ENCODE results near the gene AKNA.
"Not testable (repeated sequence)": the region's sequence is repeated elsewhere in the genome, so short reads cannot be mapped to it uniquely, and the experiment has no call there.

AKNA gene

DNA sequence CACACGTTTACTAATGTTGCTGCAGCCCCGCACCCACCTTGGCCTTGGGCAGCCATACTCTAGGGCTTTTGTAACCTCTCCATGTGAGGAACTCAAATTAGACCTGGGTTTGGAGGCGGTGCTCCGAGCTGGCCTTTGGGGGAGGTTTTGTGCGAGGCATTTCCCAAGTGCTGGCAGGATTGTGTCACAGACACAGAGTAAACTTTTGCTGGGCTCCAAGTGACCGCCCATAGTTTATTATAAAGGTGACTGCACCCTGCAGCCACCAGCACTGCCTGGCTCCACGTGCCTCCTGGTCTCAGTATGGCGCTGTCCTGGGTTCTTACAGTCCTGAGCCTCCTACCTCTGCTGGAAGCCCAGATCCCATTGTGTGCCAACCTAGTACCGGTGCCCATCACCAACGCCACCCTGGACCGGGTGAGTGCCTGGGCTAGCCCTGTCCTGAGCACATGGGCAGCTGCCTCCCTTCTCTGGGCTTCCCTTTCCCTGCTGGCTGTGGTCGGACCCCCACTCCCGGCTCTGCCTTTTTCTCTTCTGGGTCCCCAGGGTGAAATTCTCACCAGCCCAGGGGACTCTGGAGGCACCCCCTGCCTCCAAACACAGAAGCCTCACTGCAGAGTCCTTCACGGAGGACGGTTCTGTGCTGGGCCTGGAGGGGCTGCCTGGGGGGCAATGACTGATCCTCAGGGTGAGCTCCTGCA lies 64.8 kb downstream of the AKNA start, which contains the start of gene ORM1:
TSS of gene ORM1 (plus strand) at position 268 of the 701 bp plus-strand sequence. CDS start at position 304, 36 bp downstream.
- not testable (repeated sequence) for H3K4me3 ChIP-seq (ENCODE audit: insufficient read depth, low read depth, low read length); H3K27me3 ChIP-seq (ENCODE audit: control insufficient read depth, insufficient read depth, low read length, poor library complexity, severe bottlenecking); H3K27ac ChIP-seq (ENCODE audit: insufficient read depth, low read depth, low read length, poor library complexity, severe bottlenecking); H3K9me3 ChIP-seq (ENCODE audit: control insufficient read depth, low read length); H3K4me1 ChIP-seq (ENCODE audit: control insufficient read depth, insufficient read depth, low read length); H3K36me3 ChIP-seq (ENCODE audit: control insufficient read depth, insufficient read depth, low read length)
- 61 to 69% methylated on average over 3 to 4 of the region's 15 CpGs for WGBS, 2 experiments

DNA sequence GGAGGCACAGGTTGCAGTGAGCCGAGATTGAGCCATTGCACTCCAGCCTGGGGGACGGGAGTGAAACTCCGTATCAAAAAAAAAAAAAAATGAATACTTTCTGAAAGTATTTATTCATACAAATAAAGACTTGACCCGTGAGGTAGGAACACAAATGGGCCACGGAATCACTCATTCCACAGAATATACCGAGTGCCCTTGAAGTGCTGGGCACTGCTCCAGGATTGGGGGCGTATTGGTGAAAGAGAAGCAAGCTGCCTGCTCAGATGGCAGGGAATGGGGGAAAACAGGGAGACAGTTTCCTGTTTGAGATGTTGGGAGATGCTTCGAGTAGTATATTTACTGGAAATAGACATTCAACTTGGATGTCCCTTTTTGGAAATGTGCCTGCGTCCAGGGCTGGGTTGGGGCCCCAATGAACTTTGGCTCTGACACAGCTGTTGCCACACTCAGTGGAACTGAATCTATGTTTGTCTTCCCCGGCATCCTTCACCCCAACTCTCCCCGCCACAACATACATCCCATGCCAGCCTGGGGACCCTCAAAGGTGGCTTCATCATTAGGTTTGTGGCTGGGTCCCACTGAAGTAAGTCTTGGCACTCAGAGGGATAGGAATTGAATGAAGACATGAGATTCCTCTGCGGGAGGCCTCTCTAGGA lies 65.5 kb downstream of the AKNA start:
- not testable (repeated sequence) for H3K4me1 ChIP-seq (ENCODE audit: control insufficient read depth, insufficient read depth, low read length); H3K27me3 ChIP-seq (ENCODE audit: control insufficient read depth, insufficient read depth, low read length, poor library complexity, severe bottlenecking); H3K4me3 ChIP-seq (ENCODE audit: insufficient read depth, low read depth, low read length); H3K9me3 ChIP-seq (ENCODE audit: control insufficient read depth, low read length); H3K27ac ChIP-seq (ENCODE audit: insufficient read depth, low read depth, low read length, poor library complexity, severe bottlenecking); H3K36me3 ChIP-seq (ENCODE audit: control insufficient read depth, insufficient read depth, low read length)
- WGBS, 2 experiments: 92 to 95% methylated on average over 9 to 11 of the region's 12 CpGs

DNA sequence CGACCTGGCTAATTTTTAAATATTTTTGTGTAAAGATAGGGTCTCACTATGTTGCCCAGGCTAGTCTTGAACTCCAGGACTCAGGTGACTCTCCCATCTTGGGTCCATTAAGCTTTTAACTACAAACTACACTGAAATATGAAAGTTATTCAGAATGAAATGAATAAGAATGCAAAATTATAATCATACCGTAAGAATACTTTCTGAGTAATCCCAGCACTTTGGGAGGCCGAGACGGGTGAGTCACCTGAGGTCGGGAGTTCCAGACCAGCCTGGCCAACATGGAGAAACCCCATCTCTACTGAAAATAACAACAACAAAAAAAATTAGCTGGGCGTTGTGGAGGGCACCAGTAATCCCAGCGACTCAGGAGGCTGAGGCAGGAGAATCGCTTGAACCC lies 66.0 kb downstream of the AKNA start:
- Histone ChIP-seq H3K4me3 (ENCODE audit: insufficient read depth, low read depth, low read length) (no peak overlapping the region), H3K4me1 (ENCODE audit: control insufficient read depth, insufficient read depth, low read length) (no peaks in the 10 kb centered on the region), H3K36me3 (ENCODE audit: control insufficient read depth, insufficient read depth, low read length) (no peaks in the 10 kb centered on the region), H3K27ac (ENCODE audit: insufficient read depth, low read depth, low read length, poor library complexity, severe bottlenecking) (no peak overlapping the region), H3K9me3 (ENCODE audit: control insufficient read depth, low read length) (no peaks in the 10 kb centered on the region), H3K27me3 (ENCODE audit: control insufficient read depth, insufficient read depth, low read length, poor library complexity, severe bottlenecking) (no peaks in the 10 kb centered on the region)
- 91% methylated on average over 8 of the region's 8 CpGs for WGBS, 2 experiments

DNA sequence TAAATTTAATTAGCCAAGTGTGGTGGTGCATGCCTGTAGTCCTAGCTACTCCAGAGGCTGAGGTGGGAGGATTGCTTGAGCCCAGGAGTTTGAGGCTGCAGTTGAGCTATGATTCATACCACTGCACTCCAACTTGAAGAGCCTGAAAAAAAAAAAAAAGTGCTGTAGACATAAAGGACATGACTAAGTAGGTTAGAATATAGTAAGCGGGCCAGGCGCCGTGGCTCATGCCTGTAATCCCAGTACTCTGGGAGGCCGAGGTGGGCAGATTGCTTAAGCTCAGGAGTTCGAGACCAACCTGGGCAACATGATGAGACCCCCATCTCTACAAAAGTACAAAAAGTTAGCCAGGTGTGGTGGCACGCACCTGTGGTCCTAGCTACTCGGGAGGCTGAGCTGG lies 67.1 kb downstream of the AKNA start:
- WGBS, 2 experiments: 96 to 97% methylated on average over 5 to 7 of the region's 7 CpGs
- not testable (repeated sequence) for H3K4me3 ChIP-seq (ENCODE audit: insufficient read depth, low read depth, low read length); H3K4me1 ChIP-seq (ENCODE audit: control insufficient read depth, insufficient read depth, low read length); H3K36me3 ChIP-seq (ENCODE audit: control insufficient read depth, insufficient read depth, low read length); H3K27ac ChIP-seq (ENCODE audit: insufficient read depth, low read depth, low read length, poor library complexity, severe bottlenecking); H3K9me3 ChIP-seq (ENCODE audit: control insufficient read depth, low read length); H3K27me3 ChIP-seq (ENCODE audit: control insufficient read depth, insufficient read depth, low read length, poor library complexity, severe bottlenecking)

DNA sequence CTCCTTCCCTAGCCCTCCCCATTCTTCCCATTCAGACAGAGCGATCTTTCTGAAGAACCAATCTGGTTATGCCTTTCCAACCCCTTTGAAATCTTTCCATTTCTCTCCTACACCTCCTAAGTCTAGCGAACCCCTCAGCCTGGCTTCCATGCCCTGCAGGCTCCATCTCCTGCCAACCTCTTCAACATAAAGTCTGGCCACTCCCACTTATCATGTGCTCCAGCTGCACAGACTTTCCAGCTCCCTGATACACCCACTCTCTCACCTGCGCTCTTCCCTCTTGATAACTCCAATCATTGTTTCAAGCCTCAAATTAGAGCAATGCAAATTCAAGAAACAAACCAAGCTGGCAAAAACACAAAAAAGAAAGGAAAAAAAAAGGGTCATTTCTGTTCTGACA lies 68.6 kb downstream of the AKNA start:
- 90 to 94% methylated on average over 3 of the region's 3 CpGs for WGBS, 2 experiments

DNA sequence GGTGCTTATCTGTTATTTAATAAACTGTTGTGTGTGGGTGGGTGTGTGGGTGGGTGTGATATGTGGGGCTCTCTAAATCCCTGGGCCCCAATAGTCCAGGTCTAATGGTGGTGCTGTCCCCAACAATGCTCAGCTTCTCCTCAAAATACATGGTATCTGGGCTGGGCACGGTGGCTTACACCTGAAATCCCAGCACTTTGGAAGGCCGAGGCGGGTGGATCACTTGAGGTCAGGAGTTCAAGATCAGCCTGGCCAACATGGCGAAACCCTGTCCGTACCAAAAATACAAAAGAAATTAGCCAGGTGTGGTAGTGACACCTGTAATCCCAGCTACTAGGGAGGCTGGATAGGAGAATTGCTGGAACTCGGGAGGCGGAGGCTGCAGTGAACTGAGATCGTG lies 69.4 kb downstream of the AKNA start:
- H3K27ac ChIP-seq (ENCODE audit: insufficient read depth, low read depth, low read length, poor library complexity, severe bottlenecking): no peak overlapping the region

More for the DNA sequence above, 68.6 kb downstream of the AKNA start:
- Histone ChIP-seq H3K27ac (ENCODE audit: insufficient read depth, low read depth, low read length, poor library complexity, severe bottlenecking) (no peak overlapping the region), H3K4me1 (ENCODE audit: control insufficient read depth, insufficient read depth, low read length) (no peaks in the 10 kb centered on the region), H3K4me3 (ENCODE audit: insufficient read depth, low read depth, low read length) (no peak overlapping the region), H3K36me3 (ENCODE audit: control insufficient read depth, insufficient read depth, low read length) (no peaks in the 10 kb centered on the region), H3K27me3 (ENCODE audit: control insufficient read depth, insufficient read depth, low read length, poor library complexity, severe bottlenecking) (no peaks in the 10 kb centered on the region), H3K9me3 (ENCODE audit: control insufficient read depth, low read length) (no peaks in the 10 kb centered on the region)

DNA sequence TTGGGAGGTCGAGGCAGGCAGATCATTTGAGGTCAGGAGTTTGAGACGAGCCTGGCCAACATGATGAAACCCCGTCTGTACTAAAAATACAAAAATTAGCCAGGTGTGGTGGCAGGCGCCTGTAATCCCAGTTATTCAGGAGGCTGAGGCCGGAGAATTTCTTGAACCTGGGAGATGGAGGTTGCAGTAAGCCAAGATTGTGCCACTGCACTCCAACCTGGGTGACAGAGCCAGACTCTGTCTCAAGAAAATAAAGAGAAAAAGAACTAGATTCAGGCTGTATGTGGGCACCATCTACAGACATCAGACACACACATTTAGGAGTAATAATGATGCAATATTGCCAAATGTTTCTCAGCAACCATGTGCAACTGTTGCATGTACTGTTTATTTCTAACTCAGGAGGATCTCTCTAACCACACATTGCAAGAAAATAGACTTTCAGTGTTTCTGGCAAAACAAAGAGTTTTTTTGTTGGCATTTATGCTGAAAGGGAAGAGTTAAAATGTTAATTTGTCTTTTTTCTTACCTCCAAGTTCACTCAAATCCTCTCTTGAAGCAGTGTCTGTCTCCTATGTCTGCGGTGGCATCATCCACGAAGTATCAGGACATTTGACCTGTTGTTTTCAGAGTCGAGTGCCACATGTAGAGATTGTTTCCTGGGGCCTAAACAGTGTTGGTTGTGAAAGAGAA lies 70.0 kb downstream of the AKNA start:
- H3K36me3 ChIP-seq (ENCODE audit: control insufficient read depth, insufficient read depth, low read length): no peaks in the 10 kb centered on the region
- no peaks in the 10 kb centered on the region for H3K9me3 ChIP-seq (ENCODE audit: control insufficient read depth, low read length)
- no peak overlapping the region for H3K4me3 ChIP-seq (ENCODE audit: insufficient read depth, low read depth, low read length)
- no peak overlapping the region for H3K27ac ChIP-seq (ENCODE audit: insufficient read depth, low read depth, low read length, poor library complexity, severe bottlenecking)
- H3K4me1 ChIP-seq (ENCODE audit: control insufficient read depth, insufficient read depth, low read length): no peaks in the 10 kb centered on the region
- H3K27me3 ChIP-seq (ENCODE audit: control insufficient read depth, insufficient read depth, low read length, poor library complexity, severe bottlenecking): no peaks in the 10 kb centered on the region
- WGBS, 2 experiments: 91% methylated on average over 8 of the region's 8 CpGs

More for the DNA sequence above, 69.4 kb downstream of the AKNA start:
- Histone ChIP-seq H3K4me1 (ENCODE audit: control insufficient read depth, insufficient read depth, low read length) (no peaks in the 10 kb centered on the region), H3K27me3 (ENCODE audit: control insufficient read depth, insufficient read depth, low read length, poor library complexity, severe bottlenecking) (no peaks in the 10 kb centered on the region), H3K9me3 (ENCODE audit: control insufficient read depth, low read length) (no peaks in the 10 kb centered on the region), H3K36me3 (ENCODE audit: control insufficient read depth, insufficient read depth, low read length) (no peaks in the 10 kb centered on the region), H3K4me3 (ENCODE audit: insufficient read depth, low read depth, low read length) (no peak overlapping the region)
- 88 to 93% methylated on average over 8 of the region's 8 CpGs for WGBS, 2 experiments

DNA sequence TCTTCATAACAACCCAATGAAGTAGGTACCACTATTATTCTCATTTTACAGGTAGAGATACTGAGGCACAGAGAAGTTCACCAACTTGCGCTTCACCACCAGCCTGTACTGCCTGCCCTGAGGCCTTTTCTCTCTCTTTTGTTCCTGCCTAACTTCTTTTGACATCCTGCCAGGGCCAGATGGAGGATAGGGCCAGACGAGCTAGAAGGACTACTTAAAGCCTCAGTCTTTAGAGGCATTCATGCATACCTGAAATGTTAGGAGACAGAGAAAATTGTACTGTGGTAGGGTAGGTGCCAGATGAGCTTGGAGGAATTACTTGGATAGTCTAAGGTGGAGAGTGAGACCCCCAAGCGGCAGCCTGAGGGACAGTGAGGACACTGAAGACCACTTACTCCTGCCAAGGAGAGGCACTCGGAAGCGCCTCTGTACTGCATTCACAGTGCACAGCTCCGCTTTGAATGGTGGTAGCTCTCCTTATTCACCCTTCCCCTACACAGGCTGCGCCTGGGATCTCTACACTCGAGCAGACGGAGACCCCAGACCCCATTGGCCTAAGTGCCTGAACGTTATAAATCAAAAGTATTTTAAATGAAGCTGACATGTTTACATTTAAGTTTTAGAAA lies 71.1 kb downstream of the AKNA start:
- Histone ChIP-seq H3K36me3 (ENCODE audit: control insufficient read depth, insufficient read depth, low read length) (no peaks in the 10 kb centered on the region), H3K27me3 (ENCODE audit: control insufficient read depth, insufficient read depth, low read length, poor library complexity, severe bottlenecking) (no peaks in the 10 kb centered on the region), H3K4me1 (ENCODE audit: control insufficient read depth, insufficient read depth, low read length) (no peaks in the 10 kb centered on the region), H3K4me3 (ENCODE audit: insufficient read depth, low read depth, low read length) (no peak overlapping the region), H3K27ac (ENCODE audit: insufficient read depth, low read depth, low read length, poor library complexity, severe bottlenecking) (no peak overlapping the region), H3K9me3 (ENCODE audit: control insufficient read depth, low read length) (no peaks in the 10 kb centered on the region)
- WGBS, 2 experiments: 81 to 84% methylated on average over 10 of the region's 10 CpGs

DNA sequence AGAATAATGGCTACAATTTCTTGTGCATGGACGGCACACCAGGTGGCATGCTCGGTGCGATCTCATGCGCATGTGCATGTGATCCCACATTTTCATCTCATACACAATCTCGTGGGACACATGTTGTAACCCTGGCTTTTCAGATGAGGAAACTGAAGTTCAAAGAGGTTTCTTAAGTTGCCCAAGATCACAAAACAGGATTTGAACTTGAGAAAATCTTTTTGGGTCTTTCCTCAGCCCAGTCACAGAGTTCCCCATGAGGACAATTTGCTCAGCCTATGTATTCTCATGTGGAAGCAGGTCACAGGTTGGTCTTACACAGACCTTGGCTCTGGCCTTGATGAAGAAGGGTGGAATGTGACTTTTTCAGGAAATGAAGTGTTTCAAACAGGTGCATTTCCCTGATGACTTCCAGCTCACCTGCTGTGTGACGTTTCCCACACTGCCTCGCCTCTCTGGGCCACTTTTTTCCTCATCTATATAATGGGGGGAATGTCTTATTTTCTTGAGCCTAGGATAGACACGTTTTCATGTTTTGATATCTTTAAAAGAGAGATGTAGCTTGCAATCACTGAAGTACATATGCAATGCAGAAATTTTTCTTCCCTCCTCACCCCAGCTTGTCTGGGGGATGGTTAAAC lies 71.9 kb downstream of the AKNA start:
- WGBS, 2 experiments: 85 to 94% methylated on average over 7 of the region's 8 CpGs
- no peak overlapping the region for H3K27ac ChIP-seq (ENCODE audit: insufficient read depth, low read depth, low read length, poor library complexity, severe bottlenecking)

More for the DNA sequence above, 71.9 kb downstream of the AKNA start:
- Histone ChIP-seq H3K4me1 (ENCODE audit: control insufficient read depth, insufficient read depth, low read length) (no peaks in the 10 kb centered on the region), H3K9me3 (ENCODE audit: control insufficient read depth, low read length) (no peaks in the 10 kb centered on the region), H3K36me3 (ENCODE audit: control insufficient read depth, insufficient read depth, low read length) (no peaks in the 10 kb centered on the region), H3K4me3 (ENCODE audit: insufficient read depth, low read depth, low read length) (no peak overlapping the region), H3K27me3 (ENCODE audit: control insufficient read depth, insufficient read depth, low read length, poor library complexity, severe bottlenecking) (no peaks in the 10 kb centered on the region)

Data from ectodermal cell (in vitro differentiated cells).